ENCODE measurements around the gene ABI1.

Gene ABI1

DNA sequence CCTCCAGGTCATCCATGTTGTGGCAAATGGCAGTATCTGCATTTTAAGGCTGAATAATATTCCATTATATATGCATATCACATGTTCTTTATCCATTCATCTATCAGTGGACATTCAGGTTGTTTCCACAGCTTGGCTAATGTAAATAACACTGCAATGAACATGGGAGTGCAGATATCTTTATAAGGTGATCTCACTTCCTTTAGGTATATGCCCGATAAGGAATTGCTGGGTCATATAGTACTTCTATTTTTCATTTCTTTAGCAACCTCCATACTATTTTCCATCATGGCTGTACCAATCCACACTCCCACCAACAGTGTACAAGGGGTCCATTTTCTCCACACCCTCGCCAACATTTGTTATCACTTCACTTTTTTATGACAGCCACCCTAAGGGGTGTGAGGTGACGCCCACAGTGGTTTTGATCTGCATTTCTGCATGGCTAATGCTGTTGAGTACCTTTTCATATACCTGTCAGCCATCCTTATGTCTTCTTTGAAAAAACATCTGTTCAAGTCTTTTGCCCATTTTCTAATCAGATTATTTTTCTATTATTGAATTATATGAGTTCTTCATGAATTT, 18.9 kb downstream of the ABI1 start:
- H3K4me3 ChIP-seq (ENCODE audit: low read depth, low read length): no peak overlapping the region
- H3K27ac ChIP-seq: no peak overlapping the region
- H3K27me3 ChIP-seq (replicated peaks): no peaks in the 10 kb centered on the region
- H3K36me3 ChIP-seq (replicated peaks): no peaks in the 10 kb centered on the region
- no peak for DNase-seq
- no peak for TF ChIP-seq CTCF (IDR thresholded peaks at IDR 0.05; ENCODE audit: low read depth, low read length, missing control alignments)
- in situ Hi-C loops (cut with HindIII; ENCODE audit: low pct_ligation_motif_present, low sequenced_read_pairs): no loop called here

DNA sequence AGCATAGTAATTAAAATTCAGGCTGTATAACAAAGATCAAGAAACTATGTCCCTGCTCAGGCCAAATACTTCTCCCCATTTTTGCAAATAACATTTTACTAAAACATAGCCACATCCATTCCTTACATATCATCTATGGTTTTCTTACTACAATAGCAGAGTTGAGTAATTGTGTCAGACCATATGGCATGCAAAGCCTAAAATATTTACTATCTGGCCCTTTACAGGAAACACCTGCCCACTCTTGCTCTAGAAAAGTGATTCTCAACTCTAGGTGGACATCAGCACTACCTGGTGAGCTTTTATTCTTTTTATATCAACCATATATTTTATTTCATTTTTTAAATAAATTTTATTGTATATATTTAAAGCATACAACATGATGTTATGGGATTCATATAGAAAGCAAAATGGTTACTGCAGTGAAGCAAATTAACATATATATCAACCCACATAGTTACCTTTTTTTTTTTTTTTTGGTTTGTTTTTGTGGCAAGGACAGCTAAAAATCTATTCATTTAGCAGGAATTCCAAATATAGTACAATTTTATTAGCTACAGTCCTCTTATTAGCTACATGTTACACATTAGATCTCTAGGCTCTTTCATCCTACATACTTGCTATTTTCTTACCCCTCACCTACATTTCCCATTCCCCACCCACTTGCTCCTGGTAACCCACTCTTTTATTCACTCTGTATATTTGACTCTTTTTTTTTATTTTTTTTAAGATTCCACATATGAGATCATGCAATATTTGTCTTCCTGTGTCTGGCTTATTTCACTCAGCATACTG, 19.6 kb downstream of the ABI1 start:
- Histone ChIP-seq H3K27me3 (replicated peaks) (no peaks in the 10 kb centered on the region), H3K27ac (no peak overlapping the region), H3K36me3 (replicated peaks) (no peaks in the 10 kb centered on the region), H3K4me3 (ENCODE audit: low read depth, low read length) (no peak overlapping the region)
- in situ Hi-C loops (cut with HindIII; ENCODE audit: low pct_ligation_motif_present, low sequenced_read_pairs): no loop called here
- no peak for TF ChIP-seq CTCF (IDR thresholded peaks at IDR 0.05; ENCODE audit: low read depth, low read length, missing control alignments)
- no peak for DNase-seq

DNA sequence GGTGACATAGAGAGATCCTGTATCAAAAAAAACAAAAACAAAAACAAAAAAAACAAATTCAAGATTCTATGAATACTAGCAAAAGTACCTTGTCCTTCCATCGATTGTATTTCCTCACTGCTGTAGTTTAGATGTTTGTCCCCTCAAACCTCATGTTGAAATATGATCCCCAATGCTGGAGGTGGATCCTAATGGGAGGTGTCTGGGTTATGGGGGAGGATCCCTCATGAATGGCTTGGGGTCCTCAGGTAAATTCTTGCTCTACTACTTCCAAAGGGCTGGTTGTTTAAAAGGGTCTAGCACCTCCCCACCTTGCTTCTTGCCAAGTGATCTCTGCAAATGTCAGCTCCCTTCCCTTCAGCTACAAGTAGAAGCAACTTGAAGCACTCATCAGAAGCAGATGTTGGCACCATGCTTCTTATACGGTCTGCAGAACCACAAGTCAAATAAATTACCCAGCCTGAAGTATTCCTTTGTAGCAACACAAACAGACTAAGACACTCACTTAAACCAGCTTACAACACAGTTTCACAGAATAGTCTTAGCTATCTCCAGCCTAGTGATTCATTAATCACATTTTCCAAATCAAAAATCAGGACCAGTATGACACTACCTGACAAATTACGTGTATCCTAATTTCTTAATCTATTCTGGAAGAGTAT, 20.7 kb downstream of the ABI1 start:
- Histone ChIP-seq H3K27me3 (replicated peaks) (no peaks in the 10 kb centered on the region), H3K4me3 (ENCODE audit: low read depth, low read length) (no peak overlapping the region), H3K27ac (no peak overlapping the region), H3K36me3 (replicated peaks) (no peaks in the 10 kb centered on the region)
- in situ Hi-C loops (cut with HindIII; ENCODE audit: low pct_ligation_motif_present, low sequenced_read_pairs): no loop called here
- TF ChIP-seq CTCF (IDR thresholded peaks at IDR 0.05; ENCODE audit: low read depth, low read length, missing control alignments): no peak
- no peak for DNase-seq

DNA sequence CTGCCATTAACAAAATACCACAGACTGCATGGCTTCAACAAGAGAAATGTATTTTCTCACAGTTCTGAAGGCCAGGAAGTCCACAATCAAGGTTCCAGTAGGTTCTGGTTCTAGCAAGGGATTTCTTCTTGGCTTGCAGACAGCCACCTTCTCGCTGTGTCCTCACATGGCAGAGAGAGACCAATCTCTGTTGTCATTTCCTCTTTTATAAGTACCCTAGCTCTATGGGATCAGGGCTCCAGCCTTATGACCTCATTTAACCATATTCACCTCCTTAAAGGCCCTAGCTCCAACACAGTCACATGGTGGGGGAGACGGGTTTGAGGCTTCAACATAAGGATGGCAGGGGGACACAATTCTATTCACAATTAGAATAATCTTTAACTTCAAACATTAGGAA, 23.6 kb downstream of the ABI1 start:
- no peak overlapping the region for H3K27ac ChIP-seq
- in situ Hi-C loops (cut with HindIII; ENCODE audit: low pct_ligation_motif_present, low sequenced_read_pairs): no loop called here

DNA sequence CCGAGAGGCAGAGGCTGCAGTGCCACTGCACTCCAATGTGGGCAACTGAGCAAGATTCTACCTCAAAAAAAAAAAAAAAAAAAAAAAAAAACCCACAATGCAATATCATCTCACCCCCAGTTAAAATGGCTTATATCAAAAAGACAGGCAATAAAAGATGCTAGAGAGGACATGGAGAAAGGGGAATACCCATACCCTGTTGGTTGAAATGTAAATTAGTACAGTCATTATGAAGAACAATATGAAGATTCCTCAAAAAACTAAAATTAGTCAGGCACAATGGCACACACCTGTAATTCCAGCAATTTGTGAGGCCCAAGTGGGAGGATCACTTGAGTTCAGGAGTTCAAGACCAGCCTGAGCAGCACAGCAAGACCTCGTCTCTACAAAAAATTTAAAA, 25.7 kb downstream of the ABI1 start:
- in situ Hi-C loops (cut with HindIII; ENCODE audit: low pct_ligation_motif_present, low sequenced_read_pairs): no loop called here
- no peak for TF ChIP-seq CTCF (IDR thresholded peaks at IDR 0.05; ENCODE audit: low read depth, low read length, missing control alignments)
- Histone ChIP-seq H3K4me3 (ENCODE audit: low read depth, low read length) (no peak overlapping the region), H3K36me3 (replicated peaks) (no peaks in the 10 kb centered on the region), H3K27me3 (replicated peaks) (no peaks in the 10 kb centered on the region), H3K27ac (no peak overlapping the region)
- DNase-seq: no peak

More for the DNA sequence above, 23.6 kb downstream of the ABI1 start:
- no peak for TF ChIP-seq CTCF (IDR thresholded peaks at IDR 0.05; ENCODE audit: low read depth, low read length, missing control alignments)
- Histone ChIP-seq H3K36me3 (replicated peaks) (no peaks in the 10 kb centered on the region), H3K27me3 (replicated peaks) (no peaks in the 10 kb centered on the region), H3K4me3 (ENCODE audit: low read depth, low read length) (no peak overlapping the region)
- no peak for DNase-seq
